ENCODE measurements around the gene ZPR1.

The ZPR1 gene

GRCh38 chr11:116793772-116794097 is 5.9 kb upstream of the ZPR1 start:
- DNase-seq (ENCODE audit: extremely low read depth, low read depth): no peak
- TF ChIP-seq CTCF (IDR thresholded peaks at IDR 0.05; ENCODE audit: low read depth, low read length): no peak

GRCh38 chr11:116792869-116793771 is 5.3 kb upstream of the ZPR1 start:
- no peak for TF ChIP-seq CTCF (IDR thresholded peaks at IDR 0.05; ENCODE audit: low read depth, low read length)
- no peak for DNase-seq (ENCODE audit: extremely low read depth, low read depth)

- TF ChIP-seq CTCF (IDR thresholded peaks at IDR 0.05; ENCODE audit: low read depth, low read length): no peak
- DNase-seq (ENCODE audit: extremely low read depth, low read depth): no peak
Observed at GRCh38 chr11:116792144-116792868, 4.5 kb upstream of the ZPR1 start.

- no peak for DNase-seq (ENCODE audit: extremely low read depth, low read depth)
- TF ChIP-seq CTCF (IDR thresholded peaks at IDR 0.05; ENCODE audit: low read depth, low read length): no peak
Observed at GRCh38 chr11:116791813-116792143, 4.0 kb upstream of the ZPR1 start, which contains the start of gene APOA5. APOA5 (minus strand) TSS chr11:116791879; CDS start chr11:116791860, 19 bp downstream.

GRCh38 chr11:116791002-116791812 is 3.4 kb upstream of the ZPR1 start:
- peak; percentile 93 for TF ChIP-seq CTCF (IDR thresholded peaks at IDR 0.05; ENCODE audit: low read depth, low read length)
- peak; percentile 20 for DNase-seq (ENCODE audit: extremely low read depth, low read depth)

GRCh38 chr11:116790167-116791001 is 2.6 kb upstream of the ZPR1 start:
- no peak for DNase-seq (ENCODE audit: extremely low read depth, low read depth)
- TF ChIP-seq CTCF (IDR thresholded peaks at IDR 0.05; ENCODE audit: low read depth, low read length): no peak

Data from AG09319 (cell line).